ENCODE results near the gene DTNBP1.
A peak's percentile ranks its signal among the peaks of the same experiment; 100 is the strongest.

Gene DTNBP1

GRCh38 chr6:15551798-15552197, 111.0 kb downstream of the DTNBP1 start:
- in situ Hi-C loops (cut with HindIII; ENCODE audit: low sequenced_read_pairs), result no loop called here
- DNase-seq (ENCODE audit: low read depth, low spot score), result peak; percentile 49
- TF ChIP-seq, protein P1, sequence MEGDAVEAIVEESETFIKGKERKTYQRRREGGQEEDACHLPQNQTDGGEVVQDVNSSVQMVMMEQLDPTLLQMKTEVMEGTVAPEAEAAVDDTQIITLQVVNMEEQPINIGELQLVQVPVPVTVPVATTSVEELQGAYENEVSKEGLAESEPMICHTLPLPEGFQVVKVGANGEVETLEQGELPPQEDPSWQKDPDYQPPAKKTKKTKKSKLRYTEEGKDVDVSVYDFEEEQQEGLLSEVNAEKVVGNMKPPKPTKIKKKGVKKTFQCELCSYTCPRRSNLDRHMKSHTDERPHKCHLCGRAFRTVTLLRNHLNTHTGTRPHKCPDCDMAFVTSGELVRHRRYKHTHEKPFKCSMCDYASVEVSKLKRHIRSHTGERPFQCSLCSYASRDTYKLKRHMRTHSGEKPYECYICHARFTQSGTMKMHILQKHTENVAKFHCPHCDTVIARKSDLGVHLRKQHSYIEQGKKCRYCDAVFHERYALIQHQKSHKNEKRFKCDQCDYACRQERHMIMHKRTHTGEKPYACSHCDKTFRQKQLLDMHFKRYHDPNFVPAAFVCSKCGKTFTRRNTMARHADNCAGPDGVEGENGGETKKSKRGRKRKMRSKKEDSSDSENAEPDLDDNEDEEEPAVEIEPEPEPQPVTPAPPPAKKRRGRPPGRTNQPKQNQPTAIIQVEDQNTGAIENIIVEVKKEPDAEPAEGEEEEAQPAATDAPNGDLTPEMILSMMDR (IDR thresholded peaks at IDR 0.05; ENCODE audit: low read depth, low read length), result no peak

DNA sequence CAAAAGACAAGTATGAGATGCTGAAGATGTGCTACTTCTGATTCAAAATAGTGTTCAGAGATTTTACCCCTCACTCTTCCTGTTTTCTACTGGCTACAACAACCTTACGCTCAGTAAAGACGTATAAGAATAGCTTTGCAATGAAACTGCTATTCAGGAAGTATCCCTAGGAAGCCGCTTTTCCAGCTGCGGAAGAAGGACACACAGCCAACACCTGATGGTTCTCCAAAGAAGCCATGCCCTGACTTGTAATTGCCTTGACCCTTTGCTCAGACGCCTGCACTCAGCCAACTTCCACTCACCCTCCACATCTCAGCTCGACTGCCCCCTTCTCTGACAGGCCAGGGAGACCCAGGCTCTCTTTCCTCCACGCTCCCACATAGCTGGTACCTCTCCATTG, 111.6 kb downstream of the DTNBP1 start:
- in situ Hi-C loops (cut with HindIII; ENCODE audit: low sequenced_read_pairs), result no loop called here
- no peak overlapping the region for H3K4me3 ChIP-seq (ENCODE audit: low read depth, low read length)
- DNase-seq (ENCODE audit: low read depth, low spot score), result no peak
- TF ChIP-seq, protein P1 (IDR thresholded peaks at IDR 0.05; ENCODE audit: low read depth, low read length), result no peak

More at GRCh38 chr6:15551798-15552197, 111.0 kb downstream of the DTNBP1 start:
- no peak overlapping the region for H3K4me3 ChIP-seq (ENCODE audit: low read depth, low read length)

- TF ChIP-seq, protein P1 (IDR thresholded peaks at IDR 0.05; ENCODE audit: low read depth, low read length), result no peak
- no peak for DNase-seq (ENCODE audit: low read depth, low spot score)
- H3K4me3 ChIP-seq (ENCODE audit: low read depth, low read length), result no peak overlapping the region
- in situ Hi-C loops (cut with HindIII; ENCODE audit: low sequenced_read_pairs), result no loop called here
Measured at GRCh38 chr6:15550546-15551123, 112.2 kb downstream of the DTNBP1 start.

DNA sequence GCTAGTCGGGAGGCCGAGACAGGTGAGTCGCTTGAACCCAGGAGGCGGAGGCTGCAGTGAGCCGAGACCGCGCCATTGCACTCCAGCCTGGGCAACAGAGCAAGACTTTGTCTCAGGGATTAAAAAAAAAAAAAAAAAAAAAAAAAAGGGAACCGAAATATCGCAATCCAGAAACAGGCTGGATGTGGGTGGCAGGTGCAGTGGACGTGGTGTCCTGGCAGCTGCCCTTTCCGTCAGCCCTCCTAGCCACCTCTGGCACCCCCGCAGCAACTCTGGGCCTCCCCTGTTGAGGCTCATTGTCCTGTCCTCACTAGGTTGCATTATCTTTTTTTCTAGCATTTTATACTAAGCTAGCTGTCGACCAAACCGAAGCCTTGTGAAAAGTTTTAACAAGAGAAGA, 113.5 kb downstream of the DTNBP1 start:
- in situ Hi-C loops (cut with HindIII; ENCODE audit: low sequenced_read_pairs), result no loop called here

GRCh38 chr6:15547400-15547799, 115.4 kb downstream of the DTNBP1 start:
- TF ChIP-seq, protein P1 (IDR thresholded peaks at IDR 0.05; ENCODE audit: low read depth, low read length), result no peak
- in situ Hi-C loops (cut with HindIII; ENCODE audit: low sequenced_read_pairs), result no loop called here

More for the DNA sequence above, 113.5 kb downstream of the DTNBP1 start:
- no peak overlapping the region for H3K4me3 ChIP-seq (ENCODE audit: low read depth, low read length)
- TF ChIP-seq, protein P1 (IDR thresholded peaks at IDR 0.05; ENCODE audit: low read depth, low read length), result no peak
- no peak for DNase-seq (ENCODE audit: low read depth, low spot score)

GRCh38 chr6:15546591-15546990, 116.2 kb downstream of the DTNBP1 start:
- in situ Hi-C loops (cut with HindIII; ENCODE audit: low sequenced_read_pairs), result no loop called here
- DNase-seq (ENCODE audit: low read depth, low spot score), result no peak
- H3K4me3 ChIP-seq (ENCODE audit: low read depth, low read length), result no peak overlapping the region
- TF ChIP-seq, protein P1 (IDR thresholded peaks at IDR 0.05; ENCODE audit: low read depth, low read length), result no peak

More at GRCh38 chr6:15547400-15547799, 115.4 kb downstream of the DTNBP1 start:
- DNase-seq (ENCODE audit: low read depth, low spot score), result no peak
- no peak overlapping the region for H3K4me3 ChIP-seq (ENCODE audit: low read depth, low read length)
